Thoracic aorta (tissue), 2 donors: ENCODE data around the gene GRK2. TPM values are rescaled to one million over a fixed set of nuclear protein-coding genes. Genes with fewer than 3 reads are reported as not detected.

Experiments
- ATAC-seq: fragments of 150-250 bp; one replicate; pipeline ENCODE4 v1.8.0; 2017; ENCODE audit warnings: low read depth; ENCODE audit not compliant: insufficient number of reproducible peaks, low FRiP score
- DNase-seq: peaks from one replicate; pipeline ENCODE4 v3.0.0-alpha.2; 2020; ENCODE audit warnings: low spot score
- H3K27ac ChIP-seq, 2 donors: fragments of 200-600 bp; sonication (generic); 1 replicate in 1 of 2; 2 replicates in 1 of 2; pipeline ENCODE4 v1.5.1; 2016; ENCODE audit warnings: mild to moderate bottlenecking in 2 of 2, moderate library complexity in 2 of 2
- H3K27me3 ChIP-seq: fragments of 200-600 bp; sonication (generic); replicated peaks from 2 replicates; pipeline ENCODE4 v1.6.0; 2016; ENCODE audit warnings: mild to moderate bottlenecking; ENCODE audit not compliant: insufficient read depth
- H3K36me3 ChIP-seq: fragments of 200-600 bp; sonication (generic); one replicate; pipeline ENCODE4 v1.5.1; 2016
- H3K4me1 ChIP-seq, 2 donors: fragments of 200-600 bp; sonication (generic); 1 replicate in 1 of 2; 2 replicates in 1 of 2; pipeline versions ENCODE4 v1.5.1 to v1.6.0; 2016; ENCODE audit warnings: low read depth in 2 of 2, mild to moderate bottlenecking in 1 of 2; ENCODE audit not compliant: control insufficient read depth in 1 of 2
- H3K4me3 ChIP-seq: fragments of 200-600 bp; sonication (generic); 2 replicates; pipeline ENCODE4 v1.5.1; 2016; ENCODE audit warnings: mild to moderate bottlenecking
- H3K9me3 ChIP-seq: fragments of 200-600 bp; sonication (generic); 2 replicates; pipeline ENCODE4 v1.5.1; 2016
- CTCF ChIP-seq: fragments of 200-600 bp; sonication (generic); IDR thresholded peaks from one replicate; pipeline ENCODE4 v1.5.1; 2019; ENCODE audit warnings: antibody characterized with exemption
- total RNA-seq, 2 donors: library from RNA; depleted of rRNA; stranded (reverse); fragments of >200 nt; gene quantifications; one replicate each; pipeline versions ENCODE4 v1.1.0 to v1.2.3, GENCODE V29; 2016

The GRK2 gene
- total RNA-seq, 2 donors from 2014 or later: 72.8 to 85.2 TPM

GRCh38 chr11:67302571-67303131 is 36.4 kb downstream of the GRK2 start:
- DNase-seq: no peak
- Histone ChIP-seq H3K9me3 (no peaks in the 10 kb centered on the region), H3K36me3 (peaks cover 38% of the 10 kb centered on the region), H3K4me1 (peaks cover 11 to 22% of the 10 kb centered on the region in 2 donors), H3K4me3 (peak overlapping the region; percentile 100), H3K27ac (peak overlapping the region; percentile 58 to 76), H3K27me3 (no peaks in the 10 kb centered on the region)
- no peak for ATAC-seq
- TF ChIP-seq CTCF: no peak

- ATAC-seq (peak; percentile 79), DNase-seq (no peak)
- peak within 1 kb of the TSS; percentile 100 for H3K4me3 ChIP-seq
- peaks cover 39% of the 10 kb centered on the region for H3K36me3 ChIP-seq
- H3K9me3 ChIP-seq: no peaks in the 10 kb centered on the region
- peak within 1 kb of the TSS; percentile 58 to 76 for H3K27ac ChIP-seq
- no peaks in the 10 kb centered on the region for H3K27me3 ChIP-seq
- H3K4me1 ChIP-seq: peaks cover 11 to 22% of the 10 kb centered on the region in 2 donors
- TF ChIP-seq CTCF: no peak
Observed at GRCh38 chr11:67303132-67303834, 37.0 kb downstream of the GRK2 start, which contains the start of gene SSH3. SSH3 (plus strand) TSS chr11:67303530; CDS start chr11:67303626, 96 bp downstream.

GRCh38 chr11:67303835-67304411 is 37.6 kb downstream of the GRK2 start:
- Histone ChIP-seq H3K36me3 (peaks cover 37% of the 10 kb centered on the region), H3K27ac (peak overlapping the region; percentile 58 to 76), H3K9me3 (no peaks in the 10 kb centered on the region), H3K4me1 (peaks cover 11 to 22% of the 10 kb centered on the region in 2 donors), H3K4me3 (peak overlapping the region; percentile 100), H3K27me3 (no peaks in the 10 kb centered on the region)
- ATAC-seq (no peak), DNase-seq (no peak)
- no peak for TF ChIP-seq CTCF

GRCh38 chr11:67304511-67305113 is 38.3 kb downstream of the GRK2 start:
- ATAC-seq (no peak), DNase-seq (no peak)
- Histone ChIP-seq H3K36me3 (peaks cover 34% of the 10 kb centered on the region), H3K9me3 (no peaks in the 10 kb centered on the region), H3K27me3 (no peaks in the 10 kb centered on the region), H3K4me3 (peak overlapping the region; percentile 100), H3K4me1 (peaks cover 11 to 22% of the 10 kb centered on the region in 2 donors), H3K27ac (peak overlapping the region; percentile 58 to 76)
- no peak for TF ChIP-seq CTCF
